ENCODE measurements around the gene TAAR6.
A peak's percentile ranks its signal among the peaks of the same experiment; 100 is the strongest.
"Not testable (repeated sequence)": the region's sequence is repeated elsewhere in the genome, so short reads cannot be mapped to it uniquely, and the experiment has no call there.

The TAAR6 gene, protein sequence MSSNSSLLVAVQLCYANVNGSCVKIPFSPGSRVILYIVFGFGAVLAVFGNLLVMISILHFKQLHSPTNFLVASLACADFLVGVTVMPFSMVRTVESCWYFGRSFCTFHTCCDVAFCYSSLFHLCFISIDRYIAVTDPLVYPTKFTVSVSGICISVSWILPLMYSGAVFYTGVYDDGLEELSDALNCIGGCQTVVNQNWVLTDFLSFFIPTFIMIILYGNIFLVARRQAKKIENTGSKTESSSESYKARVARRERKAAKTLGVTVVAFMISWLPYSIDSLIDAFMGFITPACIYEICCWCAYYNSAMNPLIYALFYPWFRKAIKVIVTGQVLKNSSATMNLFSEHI

DNA sequence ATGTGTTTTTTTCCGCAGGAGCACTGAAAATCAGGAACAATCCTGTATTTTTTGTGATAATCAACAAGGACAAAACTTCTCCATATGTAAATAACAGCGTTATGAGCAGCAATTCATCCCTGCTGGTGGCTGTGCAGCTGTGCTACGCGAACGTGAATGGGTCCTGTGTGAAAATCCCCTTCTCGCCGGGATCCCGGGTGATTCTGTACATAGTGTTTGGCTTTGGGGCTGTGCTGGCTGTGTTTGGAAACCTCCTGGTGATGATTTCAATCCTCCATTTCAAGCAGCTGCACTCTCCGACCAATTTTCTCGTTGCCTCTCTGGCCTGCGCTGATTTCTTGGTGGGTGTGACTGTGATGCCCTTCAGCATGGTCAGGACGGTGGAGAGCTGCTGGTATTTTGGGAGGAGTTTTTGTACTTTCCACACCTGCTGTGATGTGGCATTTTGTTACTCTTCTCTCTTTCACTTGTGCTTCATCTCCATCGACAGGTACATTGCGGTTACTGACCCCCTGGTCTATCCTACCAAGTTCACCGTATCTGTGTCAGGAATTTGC, at the start of gene TAAR6:
TAAR6 (plus strand) TSS at position 102 of the 557 bp plus-strand sequence; CDS start at position 102, 0 bp downstream.
- no peak for DNase-seq (ENCODE audit: low read depth in 3 of 3)

GRCh38 chr6:132520953-132521352, 49.2 kb upstream of the TAAR6 start:
- DNase-seq (ENCODE audit: low read depth in 3 of 3) = no peak

GRCh38 chr6:132524646-132525045, 45.5 kb upstream of the TAAR6 start:
- no peak for DNase-seq (ENCODE audit: low read depth in 3 of 3)

DNA sequence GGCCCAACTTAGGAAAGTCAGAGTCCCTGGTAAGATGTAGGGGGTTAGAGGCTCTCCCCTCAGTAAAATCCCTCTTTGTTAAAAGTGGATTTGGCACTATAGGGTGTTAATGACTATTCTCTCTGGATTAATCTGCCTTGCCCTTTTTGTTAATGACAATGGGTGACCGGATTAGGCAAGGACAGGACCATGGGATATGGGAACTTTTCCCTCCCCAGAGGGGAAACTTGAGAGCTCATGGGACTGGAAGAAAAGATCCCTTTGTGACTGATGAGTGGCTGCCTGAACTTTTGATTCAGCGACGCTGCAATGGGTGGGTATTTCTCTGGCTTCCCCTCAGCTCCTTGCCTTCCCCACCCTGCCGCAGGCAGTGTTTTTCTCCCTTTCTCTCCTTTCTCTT, 44.3 kb upstream of the TAAR6 start:
- no peak for DNase-seq (ENCODE audit: low read depth in 3 of 3)

GRCh38 chr6:132526461-132526860, 43.7 kb upstream of the TAAR6 start:
- no peak for DNase-seq (ENCODE audit: low read depth in 3 of 3)

- no peak for DNase-seq (ENCODE audit: low read depth in 3 of 3)
These were observed 42.3 kb upstream of the TAAR6 start for GRCh38 chr6:132527791-132528190.

DNA sequence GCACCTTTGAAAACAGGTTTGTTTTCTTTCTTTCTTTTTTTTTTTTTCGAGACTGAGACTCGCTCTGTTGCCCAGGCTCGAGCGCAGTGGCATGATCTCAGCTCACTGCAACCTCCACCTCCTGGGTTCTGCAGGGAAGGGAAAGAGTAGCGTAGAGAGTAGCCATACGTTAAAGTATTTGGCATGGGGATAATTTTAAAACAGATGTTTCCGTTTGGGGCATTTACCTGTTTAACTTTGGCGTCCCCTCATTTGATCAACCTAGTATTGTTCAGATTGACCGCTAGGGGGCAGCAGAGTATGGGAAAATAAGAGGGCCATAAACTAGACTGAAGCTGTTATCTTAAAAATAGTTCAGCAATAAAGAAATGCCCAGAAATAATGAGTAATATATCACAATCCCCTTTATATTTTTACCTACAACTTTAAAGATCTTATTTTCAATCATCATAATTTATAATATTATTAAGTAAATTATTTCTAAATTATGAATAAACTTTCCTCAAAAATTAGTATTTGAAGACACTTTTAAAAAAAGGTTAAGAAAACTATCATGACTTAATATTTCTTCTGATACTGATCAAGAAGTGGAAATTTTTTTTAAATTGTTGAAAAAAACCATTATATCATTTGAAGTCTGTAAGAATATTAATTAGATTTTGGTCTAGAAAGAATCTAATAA, 39.7 kb upstream of the TAAR6 start:
- peak; percentile 46 to 69 (median 58) for DNase-seq (ENCODE audit: low read depth in 3 of 3)

DNA sequence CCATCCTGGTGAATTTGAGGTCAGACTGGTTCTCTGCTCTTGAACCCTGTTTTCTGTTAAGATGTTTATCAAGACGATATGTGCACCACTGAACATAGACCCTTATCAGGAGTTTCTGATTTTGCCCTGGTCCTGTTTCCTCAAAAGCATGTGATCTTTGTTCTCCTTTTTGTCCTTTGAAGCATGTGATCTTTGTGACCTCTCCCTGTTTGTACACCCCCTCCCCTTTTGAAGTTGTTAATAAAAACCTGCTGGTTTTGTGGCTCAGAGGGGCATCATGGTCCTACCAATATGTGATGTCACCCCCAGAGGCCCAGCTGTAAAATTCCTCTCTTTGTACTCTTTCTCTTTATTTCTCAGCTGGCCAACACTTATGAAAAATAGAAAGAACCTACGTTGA, 35.6 kb upstream of the TAAR6 start:
- DNase-seq (ENCODE audit: low read depth in 3 of 3) = not testable (repeated sequence)

- no peak for DNase-seq (ENCODE audit: low read depth in 3 of 3)
These were observed 33.0 kb upstream of the TAAR6 start for GRCh38 chr6:132537145-132537544.

- DNase-seq (ENCODE audit: low read depth in 3 of 3) = no peak
These were observed 32.1 kb upstream of the TAAR6 start, which contains the start of gene TAAR9 for GRCh38 chr6:132537977-132538376. Gene TAAR9, plus strand, starts transcription at chr6:132538277. Its CDS starts 13 bp downstream, at chr6:132538290.

DNA sequence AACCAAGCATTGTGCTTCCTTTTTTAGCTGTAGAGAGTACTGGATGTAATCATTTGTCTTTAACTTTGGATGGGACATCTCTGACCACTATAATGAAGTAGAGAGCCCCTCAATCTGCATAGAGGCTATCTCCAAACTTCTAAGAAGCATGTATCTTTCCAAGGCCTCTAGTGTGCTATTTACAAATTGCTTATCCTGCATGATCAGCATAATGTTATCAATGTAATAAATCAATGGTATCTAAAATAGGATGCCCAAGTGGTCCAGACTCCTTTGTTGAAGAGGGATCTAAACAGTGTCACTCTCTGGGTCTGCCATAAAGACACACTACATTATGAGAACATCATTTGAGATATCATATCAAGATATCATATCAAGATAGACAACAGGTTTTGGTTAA, 25.3 kb upstream of the TAAR6 start:
- no peak for DNase-seq (ENCODE audit: low read depth in 3 of 3)

GRCh38 chr6:132548746-132549463, 21.2 kb upstream of the TAAR6 start:
- DNase-seq (ENCODE audit: low read depth in 3 of 3) = no peak

DNA sequence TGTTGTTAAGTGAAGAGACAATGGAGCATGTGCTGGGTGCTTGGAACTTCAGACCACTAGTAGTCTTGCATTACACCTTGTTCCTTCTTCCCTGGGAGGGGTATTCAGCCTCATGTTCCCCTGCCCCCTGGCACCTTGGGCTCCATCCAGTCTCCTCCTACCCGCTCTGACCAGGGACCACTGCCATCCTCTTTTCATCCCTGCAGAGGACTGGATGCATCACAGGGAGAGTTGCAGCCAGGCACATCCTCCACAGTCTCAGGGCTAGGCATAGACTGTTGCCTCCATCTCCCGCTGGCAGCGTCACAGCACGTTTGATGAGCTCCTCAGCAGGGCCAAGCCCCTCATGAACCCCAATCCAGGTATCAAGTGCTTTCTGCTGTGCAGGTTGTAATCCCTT, 18.9 kb upstream of the TAAR6 start:
- no peak for DNase-seq (ENCODE audit: low read depth in 3 of 3)

DNA sequence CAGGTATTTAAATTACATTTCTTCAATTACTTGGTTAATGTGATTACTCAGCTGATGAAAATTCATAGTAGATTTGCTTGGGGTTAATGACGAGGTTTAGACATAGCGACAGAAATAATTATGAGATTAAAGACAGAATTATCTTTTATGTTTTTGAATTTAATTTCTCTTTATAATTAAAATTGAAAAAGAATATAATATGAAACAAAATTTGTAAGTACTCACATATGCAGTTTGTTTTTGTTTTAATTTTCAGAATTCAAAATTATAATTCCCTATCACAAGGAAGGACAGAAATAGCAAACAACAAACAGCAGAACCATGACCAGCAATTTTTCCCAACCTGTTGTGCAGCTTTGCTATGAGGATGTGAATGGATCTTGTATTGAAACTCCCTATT, 17.8 kb upstream of the TAAR6 start, which contains the start of gene TAAR8:
TAAR8 (plus strand) TSS at position 301 of the 400 bp plus-strand sequence; CDS start at position 322, 21 bp downstream.
- DNase-seq (ENCODE audit: low read depth in 3 of 3) = no peak

DNA sequence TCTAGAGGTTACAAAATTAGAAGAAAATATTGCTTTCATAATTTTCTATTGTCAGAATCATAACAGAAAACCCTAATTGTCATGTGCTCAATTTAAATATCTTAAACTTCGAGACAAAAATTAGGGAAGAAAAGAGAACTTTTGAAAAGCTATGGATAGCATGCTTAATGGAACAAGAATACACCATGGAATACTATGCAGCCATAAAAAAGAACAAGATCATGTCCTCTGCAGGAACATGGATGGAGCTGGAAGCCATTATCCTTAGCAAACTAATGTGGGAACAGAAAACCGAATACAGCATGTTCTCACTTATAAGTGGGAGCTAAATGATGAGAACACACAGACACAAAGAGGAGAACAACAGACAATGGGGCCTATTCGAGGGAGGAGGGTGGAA, 10.0 kb upstream of the TAAR6 start:
- not testable (repeated sequence) for DNase-seq (ENCODE audit: low read depth in 3 of 3)

DNA sequence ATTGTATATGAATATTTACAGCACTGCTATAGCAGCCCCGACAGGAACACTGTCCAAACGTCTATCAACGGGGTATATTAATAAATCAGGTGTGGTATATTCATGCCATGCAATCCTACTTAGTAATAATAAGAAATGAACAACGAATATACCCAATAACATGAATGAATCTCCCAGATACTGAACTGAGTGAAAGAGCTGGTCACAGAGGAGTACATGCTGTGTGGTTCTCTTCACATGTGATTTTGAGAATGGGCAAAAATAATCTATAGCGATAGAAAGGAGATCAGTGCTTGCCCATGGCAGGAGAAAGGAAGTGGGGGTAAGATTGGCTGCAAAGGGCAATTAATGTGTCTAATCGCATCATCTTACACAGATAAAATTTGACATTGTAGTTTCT, 3.7 kb upstream of the TAAR6 start:
- no peak for DNase-seq (ENCODE audit: low read depth in 3 of 3)

DNA sequence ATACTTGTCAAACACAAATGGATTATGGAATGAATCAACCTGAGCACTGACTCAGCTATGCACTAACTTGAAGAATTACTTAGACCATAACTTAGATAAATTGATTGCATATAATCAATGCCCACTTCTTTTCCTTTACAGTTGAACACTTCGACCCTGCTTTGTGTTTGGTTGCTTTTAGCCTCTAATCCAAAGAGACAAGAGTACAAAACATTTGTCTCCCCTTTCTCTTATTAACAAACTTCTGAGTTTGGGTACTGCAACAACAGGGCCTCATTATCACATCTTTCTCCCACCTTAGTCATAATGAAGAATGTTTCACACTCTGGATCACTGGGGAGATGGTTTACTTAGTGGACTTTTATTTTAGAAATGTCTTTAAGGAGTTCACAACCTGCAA, 2.6 kb upstream of the TAAR6 start:
- no peak for DNase-seq (ENCODE audit: low read depth in 3 of 3)

GRCh38 chr6:132568611-132569010, 1.5 kb upstream of the TAAR6 start:
- DNase-seq (ENCODE audit: low read depth in 3 of 3) = no peak

DNA sequence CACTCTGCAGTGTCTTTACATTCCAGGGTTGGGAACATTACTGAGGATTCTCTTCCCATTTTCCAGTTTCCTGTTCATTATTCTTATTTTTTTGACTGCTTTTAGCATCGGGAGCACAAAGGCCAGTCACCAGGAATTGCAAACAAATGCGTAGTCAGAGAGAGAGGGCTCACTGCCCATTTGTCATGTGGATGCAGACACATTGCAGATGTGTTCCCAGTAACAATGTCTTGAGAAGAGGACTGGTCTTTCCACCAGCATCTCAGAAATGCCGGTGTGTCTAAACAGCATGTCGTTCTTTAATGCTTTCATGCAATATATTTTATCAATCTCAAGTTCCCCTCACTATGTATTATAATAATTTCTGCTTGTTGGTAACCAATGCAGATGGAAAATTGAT, 952 bp upstream of the TAAR6 start:
- no peak for DNase-seq (ENCODE audit: low read depth in 3 of 3)

GRCh38 chr6:132571774-132572173, 1.7 kb downstream of the TAAR6 start:
- DNase-seq (ENCODE audit: low read depth in 3 of 3) = no peak

DNA sequence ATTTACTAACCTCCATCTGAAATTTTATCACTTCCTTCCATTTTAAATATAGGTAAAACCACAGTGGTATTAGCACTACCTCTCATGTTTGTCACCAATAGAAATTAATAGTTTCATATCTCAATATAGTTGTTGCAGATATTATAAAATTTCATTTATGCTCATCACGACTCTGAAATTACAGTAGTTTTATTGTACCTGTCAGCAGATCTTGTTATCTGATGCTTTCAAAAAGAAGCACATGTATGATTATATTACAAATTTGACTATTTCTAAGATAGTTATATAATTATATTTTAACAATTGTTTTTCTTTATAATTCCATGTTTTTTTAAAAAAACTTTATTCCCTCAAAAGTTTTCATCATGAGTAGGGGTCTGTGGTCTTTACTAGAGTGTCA, 14.6 kb downstream of the TAAR6 start:
- no peak for DNase-seq (ENCODE audit: low read depth in 3 of 3)

- no peak for DNase-seq (ENCODE audit: low read depth in 3 of 3)
These were observed 17.3 kb downstream of the TAAR6 start for GRCh38 chr6:132587424-132587823.

All from stimulated activated CD4-positive, alpha-beta T cell treated with anti-CD3 and anti-CD28 coated beads, TNF-alpha, amount 100 ng/mL, for 24 hours (primary cell).